ENCODE data around the gene FCER1G.

FCER1G gene

DNA sequence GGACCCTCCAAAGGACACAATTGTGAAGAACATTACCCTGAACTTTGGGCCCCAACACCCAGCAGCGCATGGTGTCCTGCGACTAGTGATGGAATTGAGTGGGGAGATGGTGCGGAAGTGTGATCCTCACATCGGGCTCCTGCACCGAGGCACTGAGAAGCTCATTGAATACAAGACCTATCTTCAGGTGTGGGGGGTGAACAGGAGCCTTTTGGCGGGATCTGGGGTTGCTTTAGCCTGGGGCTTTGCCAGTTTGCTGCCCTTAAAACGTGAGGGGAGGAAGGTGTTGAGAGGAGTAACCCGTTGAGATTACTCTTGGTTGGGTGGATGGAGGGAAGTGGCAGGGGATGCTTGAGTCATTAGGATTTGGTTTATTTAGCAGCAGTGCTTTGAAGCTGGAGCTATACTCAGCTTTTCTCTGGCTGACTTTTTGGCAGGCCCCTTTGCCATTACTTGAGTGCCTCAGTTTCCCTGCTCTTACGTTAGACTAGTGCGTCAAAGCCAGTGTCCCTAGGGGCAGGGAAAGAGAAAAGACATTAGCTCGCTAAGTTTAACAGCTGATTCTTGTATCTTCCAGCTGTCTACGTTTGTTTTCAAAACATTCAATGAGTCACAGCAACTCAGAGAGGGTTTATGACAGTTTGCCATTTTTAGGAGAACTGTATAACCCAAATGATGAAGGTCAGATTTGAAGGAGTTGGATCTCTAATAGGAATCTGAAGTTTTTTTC is 8.5 kb upstream of the FCER1G start:
- no peak for TF ChIP-seq EZH2phosphoT487 (conservative IDR thresholded peaks at IDR 0.05; ENCODE audit: low read length)
- TF ChIP-seq, protein P1, sequence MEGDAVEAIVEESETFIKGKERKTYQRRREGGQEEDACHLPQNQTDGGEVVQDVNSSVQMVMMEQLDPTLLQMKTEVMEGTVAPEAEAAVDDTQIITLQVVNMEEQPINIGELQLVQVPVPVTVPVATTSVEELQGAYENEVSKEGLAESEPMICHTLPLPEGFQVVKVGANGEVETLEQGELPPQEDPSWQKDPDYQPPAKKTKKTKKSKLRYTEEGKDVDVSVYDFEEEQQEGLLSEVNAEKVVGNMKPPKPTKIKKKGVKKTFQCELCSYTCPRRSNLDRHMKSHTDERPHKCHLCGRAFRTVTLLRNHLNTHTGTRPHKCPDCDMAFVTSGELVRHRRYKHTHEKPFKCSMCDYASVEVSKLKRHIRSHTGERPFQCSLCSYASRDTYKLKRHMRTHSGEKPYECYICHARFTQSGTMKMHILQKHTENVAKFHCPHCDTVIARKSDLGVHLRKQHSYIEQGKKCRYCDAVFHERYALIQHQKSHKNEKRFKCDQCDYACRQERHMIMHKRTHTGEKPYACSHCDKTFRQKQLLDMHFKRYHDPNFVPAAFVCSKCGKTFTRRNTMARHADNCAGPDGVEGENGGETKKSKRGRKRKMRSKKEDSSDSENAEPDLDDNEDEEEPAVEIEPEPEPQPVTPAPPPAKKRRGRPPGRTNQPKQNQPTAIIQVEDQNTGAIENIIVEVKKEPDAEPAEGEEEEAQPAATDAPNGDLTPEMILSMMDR (IDR thresholded peaks at IDR 0.05; ENCODE audit: insufficient read depth, low read length, poor library complexity, severe bottlenecking): no peak
- H3F3A ChIP-seq (ENCODE audit: insufficient read depth): no peaks in the 10 kb centered on the region
- H3K9ac ChIP-seq (ENCODE audit: low read length): no peak overlapping the region
- H3K27ac ChIP-seq (ENCODE audit: low read depth, low read length): no peak overlapping the region
- peaks cover 4% of the 10 kb centered on the region; the same call in 1 of the 2 replicates for H3K36me3 ChIP-seq (ENCODE audit: low read length)
- no peaks in the 10 kb centered on the region for H3K9me2 ChIP-seq (replicated peaks; ENCODE audit: insufficient read depth, low read length)
- H3K4me3 ChIP-seq (ENCODE audit: insufficient read depth, low read length, poor library complexity, severe bottlenecking): no peak overlapping the region
- no peaks in the 10 kb centered on the region for H4K20me1 ChIP-seq (ENCODE audit: low read depth, low read length)
- H3K4me2 ChIP-seq (ENCODE audit: low read depth, low read length, poor library complexity, severe bottlenecking): no peak overlapping the region
- H2AFZ ChIP-seq (ENCODE audit: low read depth, low read length, severe bottlenecking): no peak overlapping the region
- peaks cover 10% of the 10 kb centered on the region for H3K79me2 ChIP-seq (ENCODE audit: insufficient read depth, low read length)
- no peaks in the 10 kb centered on the region for H3K27me3 ChIP-seq (ENCODE audit: low read length)
- no peaks in the 10 kb centered on the region for H3K9me3 ChIP-seq (ENCODE audit: insufficient read depth, low read length)

DNA sequence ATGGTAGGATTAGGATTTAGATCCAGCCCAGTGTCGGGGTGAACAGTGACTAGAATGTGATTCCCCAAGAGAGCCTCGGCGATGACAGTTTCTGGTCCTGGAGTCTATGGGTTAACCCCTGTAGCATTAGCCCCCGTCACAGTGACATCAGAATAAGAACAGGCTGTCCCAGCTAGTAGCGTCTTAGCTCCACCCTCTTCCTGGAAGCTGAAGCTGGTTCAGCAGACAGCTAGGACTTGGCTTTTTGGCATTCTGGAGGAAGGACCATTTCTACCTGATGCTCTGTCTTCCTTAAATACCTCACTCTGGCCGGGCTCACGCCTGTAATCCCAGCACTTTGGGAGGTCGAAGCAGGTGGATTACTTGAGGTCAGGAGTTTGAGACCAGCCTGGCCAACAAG is 7.9 kb upstream of the FCER1G start:
- peaks cover 10% of the 10 kb centered on the region for H3K79me2 ChIP-seq (ENCODE audit: insufficient read depth, low read length)
- no peak overlapping the region for H3K4me3 ChIP-seq (ENCODE audit: insufficient read depth, low read length, poor library complexity, severe bottlenecking)
- peaks cover 7% of the 10 kb centered on the region; the same call in 1 of the 2 replicates for H3K36me3 ChIP-seq (ENCODE audit: low read length)
- H3K9me2 ChIP-seq (replicated peaks; ENCODE audit: insufficient read depth, low read length): no peaks in the 10 kb centered on the region
- no peak overlapping the region for H3K27ac ChIP-seq (ENCODE audit: low read depth, low read length)
- no peaks in the 10 kb centered on the region for H3K9me3 ChIP-seq (ENCODE audit: insufficient read depth, low read length)
- H2AFZ ChIP-seq (ENCODE audit: low read depth, low read length, severe bottlenecking): no peak overlapping the region
- no peak overlapping the region for H3K9ac ChIP-seq (ENCODE audit: low read length)
- H3K4me2 ChIP-seq (ENCODE audit: low read depth, low read length, poor library complexity, severe bottlenecking): no peak overlapping the region
- H3K27me3 ChIP-seq (ENCODE audit: low read length): no peaks in the 10 kb centered on the region
- H4K20me1 ChIP-seq (ENCODE audit: low read depth, low read length): no peaks in the 10 kb centered on the region
- H3F3A ChIP-seq (ENCODE audit: insufficient read depth): no peaks in the 10 kb centered on the region
- TF ChIP-seq, protein P1 (IDR thresholded peaks at IDR 0.05; ENCODE audit: insufficient read depth, low read length, poor library complexity, severe bottlenecking): no peak
- no peak for TF ChIP-seq EZH2phosphoT487 (conservative IDR thresholded peaks at IDR 0.05; ENCODE audit: low read length)

DNA sequence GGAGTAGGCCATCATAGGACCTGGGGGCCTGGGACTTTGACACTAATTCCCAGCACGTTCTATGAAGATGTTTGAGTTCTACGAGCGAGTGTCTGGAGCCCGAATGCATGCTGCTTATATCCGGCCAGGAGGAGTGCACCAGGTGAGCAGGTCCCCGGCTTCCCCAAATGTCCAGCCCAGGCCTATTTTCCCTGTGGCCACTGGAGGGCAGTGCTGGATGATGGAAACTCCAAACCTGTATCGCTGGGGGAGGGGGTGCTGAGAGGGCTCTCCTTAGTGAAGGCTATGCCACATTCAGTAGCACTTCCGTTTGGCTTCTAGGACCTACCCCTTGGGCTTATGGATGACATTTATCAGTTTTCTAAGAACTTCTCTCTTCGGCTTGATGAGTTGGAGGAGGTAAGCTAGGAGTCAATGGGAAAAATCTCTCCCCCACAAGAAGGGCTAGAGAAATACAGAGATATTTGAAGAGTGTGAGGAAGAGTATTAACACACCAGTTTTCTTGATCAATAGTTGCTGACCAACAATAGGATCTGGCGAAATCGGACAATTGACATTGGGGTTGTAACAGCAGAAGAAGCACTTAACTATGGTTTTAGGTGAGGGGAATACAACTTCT is 5.2 kb upstream of the FCER1G start:
- H3K79me2 ChIP-seq (ENCODE audit: insufficient read depth, low read length): no peaks in the 10 kb centered on the region
- no peak overlapping the region for H3K4me3 ChIP-seq (ENCODE audit: insufficient read depth, low read length, poor library complexity, severe bottlenecking)
- no peaks in the 10 kb centered on the region for H3K9me2 ChIP-seq (replicated peaks; ENCODE audit: insufficient read depth, low read length)
- no peak overlapping the region for H3K27ac ChIP-seq (ENCODE audit: low read depth, low read length)
- no peaks in the 10 kb centered on the region for H3K27me3 ChIP-seq (ENCODE audit: low read length)
- peaks cover 14% of the 10 kb centered on the region for H3K36me3 ChIP-seq (ENCODE audit: low read length)
- no peaks in the 10 kb centered on the region for H3K9me3 ChIP-seq (ENCODE audit: insufficient read depth, low read length)
- no peaks in the 10 kb centered on the region for H4K20me1 ChIP-seq (ENCODE audit: low read depth, low read length)
- no peak overlapping the region for H3K4me2 ChIP-seq (ENCODE audit: low read depth, low read length, poor library complexity, severe bottlenecking)
- H3K9ac ChIP-seq (ENCODE audit: low read length): no peak overlapping the region
- H2AFZ ChIP-seq (ENCODE audit: low read depth, low read length, severe bottlenecking): no peak overlapping the region
- no peaks in the 10 kb centered on the region for H3F3A ChIP-seq (ENCODE audit: insufficient read depth)
- TF ChIP-seq EZH2phosphoT487 (conservative IDR thresholded peaks at IDR 0.05; ENCODE audit: low read length): no peak
- TF ChIP-seq, protein P1 (IDR thresholded peaks at IDR 0.05; ENCODE audit: insufficient read depth, low read length, poor library complexity, severe bottlenecking): peak; percentile 59

Measured in SU-DHL-6 (cell line).